Psoas muscle (tissue), 8 donors: ENCODE results near the gene MAST4. TPM values are rescaled to one million over a fixed set of nuclear protein-coding genes. Genes with fewer than 3 reads are reported as not detected.

Experiments
- ATAC-seq, 4 donors: fragments of 200-7000 bp; cut with Tn5 transposase; one replicate each; pipeline ENCODE4 v1.9.1; 2020; ENCODE audit warnings: moderate library complexity in 3 of 4, mild to moderate bottlenecking in 2 of 4
- DNase-seq, 2 donors: peaks; one replicate each; pipeline ENCODE4 v3.0.0-alpha.2; 2020
- H3K27ac ChIP-seq: fragments of 200-600 bp; one replicate; pipeline ENCODE4 v1.8.0; 2022
- H3K27me3 ChIP-seq, 3 donors: fragments of 200-600 bp in 1 of 3; one replicate each; pipeline versions ENCODE4 v1.6.1 to v1.8.0; 2013 to 2022; ENCODE audit warnings: low read length in 2 of 3, mild to moderate bottlenecking in 2 of 3, moderate library complexity in 1 of 3; ENCODE audit not compliant: insufficient read depth in 3 of 3
- H3K36me3 ChIP-seq, 2 donors: fragments of 200-600 bp in 1 of 2; one replicate each; pipeline versions ENCODE4 v1.6.1 to v1.8.0; 2013 to 2022; ENCODE audit warnings: low read depth in 1 of 2, mild to moderate bottlenecking in 1 of 2, moderate library complexity in 1 of 2; ENCODE audit not compliant: insufficient read depth in 1 of 2
- H3K4me1 ChIP-seq: fragments of 200-600 bp; one replicate; pipeline ENCODE4 v1.8.0; 2022
- H3K4me3 ChIP-seq: fragments of 200-600 bp; one replicate; pipeline ENCODE4 v1.8.0; 2022; ENCODE audit warnings: mild to moderate bottlenecking
- H3K9me3 ChIP-seq: fragments of 200-600 bp; one replicate; pipeline ENCODE4 v1.8.0; 2022
- WGBS, 3 donors: extraction: QIAGEN DNeasy Blood & Tissue Kit; methylation state at CpG; one replicate each; pipeline versions ENCODE4 v1.1.6 to v1.1.7; 2013; 5-methylcytosine and 5-hydroxymethylcytosine counted together
- intact Hi-C, 2 donors: fragments of 100-400 bp; cut with DNase I; formaldehyde crosslinking; loops; one replicate each; pipeline versions ENCODE4 v1.11.0 to v1.14.2; 2022
- polyA plus RNA-seq, 3 donors: library from polyadenylated mRNA; stranded (reverse); fragments of 200-250 nt; gene quantifications; one replicate each; pipeline ENCODE4 v1.2.3, GENCODE V29; 2013
- total RNA-seq, 4 donors: library from RNA; stranded (reverse); fragmentation: NEBNext Ultra II Directional in 2 of 4; extraction: Animal tissue kit (Norgen Biotek cat#: 25700) in 2 of 4; gene quantifications; one replicate each; pipeline versions ENCODE4 v1.2.1 to v1.2.4, GENCODE V29; 2021 to 2023
- TF ChIP-seq, protein P1 (sequence below): fragments of 200-600 bp; IDR thresholded peaks from one replicate; pipeline ENCODE4 v1.8.0; 2022; ENCODE audit warnings: antibody characterized with exemption
- donor health status: healthy with polysubstance abuse.
- donor health status: DM: no; HTN: no; CAD: no; lungs with moderate emphysema.
- donor health status: Bipolar disorder and iron deficiency.
- donor health status: healthy.
- donor health status: DM: yes; HTN: yes; CAD: no.
- donor health status: DM: no; HTN: no; CAD: no.
- donor health status: DM: no; HTN: no; CAD: no.
- donor health status: DM: yes; HTN: yes; CAD: no.

Gene MAST4
- total and polyA plus RNA-seq, 7 donors = 3.2 to 123 (median 12.1) TPM

DNA sequence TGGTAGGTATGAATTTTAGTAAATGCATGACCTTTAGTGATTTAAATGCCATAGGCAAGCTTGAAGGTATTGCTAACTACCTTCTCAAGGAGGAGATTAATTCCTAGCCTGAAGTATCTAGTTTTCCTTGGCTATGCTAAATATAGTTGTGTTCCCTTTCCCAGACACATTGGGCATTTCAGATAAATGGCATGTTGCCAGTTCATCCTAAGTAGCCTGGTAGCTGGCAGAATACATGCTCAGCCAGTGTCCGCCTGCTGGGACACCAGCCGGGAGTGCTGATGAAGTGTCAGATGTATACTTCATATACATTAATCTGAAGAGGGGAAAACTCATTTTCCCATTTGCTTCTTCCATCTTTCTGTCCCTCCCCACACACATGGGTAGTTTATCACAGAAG is 196.9 kb downstream of the MAST4 start:
- H3K27me3 ChIP-seq = peaks cover 0 to 3% (median 0%) of the 10 kb centered on the region in 3 donors
- WGBS, 3 donors = 68 to 91% (median 70%) methylated on average over 2 of the region's 2 CpGs
- no peak overlapping the region for H3K27ac ChIP-seq
- no peaks in the 10 kb centered on the region for H3K4me1 ChIP-seq
- no peak overlapping the region for H3K4me3 ChIP-seq
- H3K9me3 ChIP-seq = no peaks in the 10 kb centered on the region
- DNase-seq (no peak), ATAC-seq (no peak)
- TF ChIP-seq, protein P1, sequence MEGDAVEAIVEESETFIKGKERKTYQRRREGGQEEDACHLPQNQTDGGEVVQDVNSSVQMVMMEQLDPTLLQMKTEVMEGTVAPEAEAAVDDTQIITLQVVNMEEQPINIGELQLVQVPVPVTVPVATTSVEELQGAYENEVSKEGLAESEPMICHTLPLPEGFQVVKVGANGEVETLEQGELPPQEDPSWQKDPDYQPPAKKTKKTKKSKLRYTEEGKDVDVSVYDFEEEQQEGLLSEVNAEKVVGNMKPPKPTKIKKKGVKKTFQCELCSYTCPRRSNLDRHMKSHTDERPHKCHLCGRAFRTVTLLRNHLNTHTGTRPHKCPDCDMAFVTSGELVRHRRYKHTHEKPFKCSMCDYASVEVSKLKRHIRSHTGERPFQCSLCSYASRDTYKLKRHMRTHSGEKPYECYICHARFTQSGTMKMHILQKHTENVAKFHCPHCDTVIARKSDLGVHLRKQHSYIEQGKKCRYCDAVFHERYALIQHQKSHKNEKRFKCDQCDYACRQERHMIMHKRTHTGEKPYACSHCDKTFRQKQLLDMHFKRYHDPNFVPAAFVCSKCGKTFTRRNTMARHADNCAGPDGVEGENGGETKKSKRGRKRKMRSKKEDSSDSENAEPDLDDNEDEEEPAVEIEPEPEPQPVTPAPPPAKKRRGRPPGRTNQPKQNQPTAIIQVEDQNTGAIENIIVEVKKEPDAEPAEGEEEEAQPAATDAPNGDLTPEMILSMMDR = no peak
- intact Hi-C loops = no loop called here
- H3K36me3 ChIP-seq = no peaks in the 10 kb centered on the region

DNA sequence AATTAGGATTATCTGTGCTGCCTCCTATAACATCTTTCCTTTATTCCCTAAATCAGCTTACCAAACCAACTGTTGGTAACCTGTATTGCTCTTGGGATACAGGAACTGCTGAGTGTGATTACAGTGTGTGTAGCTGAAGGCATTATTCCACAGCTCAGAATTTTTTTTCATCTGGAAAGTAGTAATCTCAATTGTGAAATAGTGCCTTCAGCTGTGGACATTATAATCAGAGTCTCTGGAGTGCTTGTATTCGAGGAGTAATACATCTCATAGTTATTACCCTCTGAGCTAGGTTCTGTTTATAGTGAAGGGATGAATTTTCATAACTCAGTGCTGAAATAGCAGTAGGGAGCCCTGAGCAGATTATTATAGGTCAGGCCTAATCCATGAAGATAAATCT is 199.5 kb downstream of the MAST4 start:
- ATAC-seq (no peak), DNase-seq (no peak)
- no peaks in the 10 kb centered on the region for H3K9me3 ChIP-seq
- no peaks in the 10 kb centered on the region for H3K36me3 ChIP-seq
- peaks cover 0 to 3% (median 0%) of the 10 kb centered on the region in 3 donors for H3K27me3 ChIP-seq
- intact Hi-C loops = no loop called here
- no peak overlapping the region for H3K27ac ChIP-seq
- TF ChIP-seq, protein P1 = no peak
- H3K4me1 ChIP-seq = no peaks in the 10 kb centered on the region
- no peak overlapping the region for H3K4me3 ChIP-seq
- WGBS, 3 donors = 71 to 75% (median 74%) methylated on average over 1 of the region's 1 CpG

DNA sequence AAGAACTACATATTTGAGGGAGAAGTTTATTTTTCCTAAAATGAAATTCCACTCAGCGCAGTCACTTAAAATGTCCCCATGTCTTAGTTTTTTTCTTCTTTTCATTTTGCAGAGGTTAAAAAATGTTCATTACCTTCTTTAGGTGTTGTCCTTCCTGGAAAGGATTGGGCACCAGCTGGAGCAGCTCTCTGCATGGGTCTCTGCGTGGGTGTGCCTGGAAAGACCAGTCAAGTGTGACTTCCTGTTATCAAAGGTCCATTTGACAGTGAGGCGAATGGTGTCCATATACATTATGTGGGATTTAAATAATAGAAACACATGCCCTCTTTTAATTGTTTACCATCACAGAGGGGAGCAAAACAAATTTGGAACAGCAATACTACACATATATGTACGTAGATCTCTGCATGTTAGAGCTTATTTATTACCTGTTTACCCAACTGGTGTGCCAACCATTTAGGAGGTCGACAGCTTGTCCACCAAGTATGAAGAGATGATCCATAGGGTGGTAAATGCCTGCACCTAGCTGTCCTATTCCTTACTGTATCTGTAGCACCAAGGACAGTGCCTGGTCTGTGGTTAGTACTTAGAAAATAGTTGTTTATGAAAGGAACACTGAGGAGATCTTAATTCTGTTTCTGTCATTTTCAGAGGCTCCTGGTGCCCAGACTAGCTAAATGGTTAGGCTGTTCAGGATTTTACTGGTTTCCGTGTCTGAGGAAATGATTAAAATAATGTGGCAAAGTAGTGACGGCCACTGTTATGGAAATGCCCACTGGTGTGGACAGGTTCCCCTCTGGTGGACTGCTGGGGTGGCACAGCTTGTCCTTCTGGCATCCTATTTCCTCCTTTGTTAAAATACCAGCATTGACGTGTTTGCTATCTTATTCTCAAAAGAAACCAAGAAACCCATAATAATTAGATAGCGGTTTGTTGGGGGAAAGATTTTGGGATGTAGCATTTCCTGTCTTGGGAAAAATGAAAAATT is 200.4 kb downstream of the MAST4 start:
- intact Hi-C loops = no loop called here
- H3K36me3 ChIP-seq = no peaks in the 10 kb centered on the region
- no peak for ATAC-seq
- WGBS, 3 donors = 67 to 75% (median 73%) methylated on average over 9 of the region's 9 CpGs
- H3K9me3 ChIP-seq = no peaks in the 10 kb centered on the region
- DNase-seq = no peak
- H3K4me1 ChIP-seq = no peaks in the 10 kb centered on the region
- TF ChIP-seq, protein P1 = no peak
- peaks cover 0 to 3% (median 0%) of the 10 kb centered on the region in 3 donors for H3K27me3 ChIP-seq
- no peak overlapping the region for H3K27ac ChIP-seq
- no peak overlapping the region for H3K4me3 ChIP-seq

DNA sequence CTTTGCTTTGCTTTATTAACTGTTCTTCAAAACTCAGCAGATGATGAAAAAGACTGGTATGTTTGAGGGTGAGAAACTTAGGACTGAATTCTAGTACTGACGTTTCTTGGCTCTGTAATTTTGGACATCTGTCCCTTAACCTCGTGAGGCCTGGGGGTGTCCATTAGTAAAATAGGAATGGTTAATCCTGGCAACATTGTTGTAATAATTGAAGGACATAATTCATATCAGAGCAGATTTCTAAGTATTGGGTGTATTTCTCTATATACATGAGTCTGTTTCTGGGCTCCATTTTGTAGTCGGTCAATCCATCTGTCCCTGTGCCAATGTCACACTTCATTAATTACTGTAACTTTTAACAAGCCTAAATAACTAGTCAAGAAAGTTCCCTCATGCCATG is 206.7 kb downstream of the MAST4 start:
- H3K9me3 ChIP-seq = no peaks in the 10 kb centered on the region
- TF ChIP-seq, protein P1 = no peak
- intact Hi-C loops = no loop called here
- H3K4me1 ChIP-seq = no peaks in the 10 kb centered on the region
- H3K4me3 ChIP-seq = no peak overlapping the region
- DNase-seq = no peak
- ATAC-seq = no peak
- no peaks in the 10 kb centered on the region for H3K36me3 ChIP-seq
- H3K27me3 ChIP-seq = peaks cover 0 to 4% (median 0%) of the 10 kb centered on the region in 3 donors
- WGBS, 3 donors = 29 to 40% (median 34%) methylated on average over 3 of the region's 3 CpGs
- H3K27ac ChIP-seq = no peak overlapping the region
